Measurements from ENCODE around the gene KIF5A.

GRCh38 chr12:57541001-57541400 is 8.8 kb upstream of the KIF5A start:
- TF ChIP-seq CTCF (conservative IDR thresholded peaks at IDR 0.05) (no peak), ZFX (IDR thresholded peaks at IDR 0.05) (no peak)

Data from C4-2B (cell line).